Upper lobe of right lung (tissue), 1 donor: Measurements from ENCODE around the gene MTX2. TPM values are rescaled to one million over a fixed set of nuclear protein-coding genes. Genes with fewer than 3 reads are reported as not detected.

Source experiments
- ATAC-seq: fragments of 200-7000 bp; cut with Tn5 transposase; one replicate; pipeline ENCODE4 v1.9.1; 2020; ENCODE audit warnings: mild to moderate bottlenecking, moderate library complexity
- DNase-seq: peaks from one replicate; pipeline ENCODE4 v3.0.0-alpha.2; 2020
- H3K27ac ChIP-seq: fragments of 200-600 bp; one replicate; pipeline ENCODE4 v1.8.0; 2022
- H3K27me3 ChIP-seq: fragments of 200-600 bp; one replicate; pipeline ENCODE4 v1.8.0; 2022; ENCODE audit warnings: mild to moderate bottlenecking
- H3K36me3 ChIP-seq: fragments of 200-600 bp; one replicate; pipeline ENCODE4 v1.8.0; 2022
- H3K4me1 ChIP-seq: fragments of 200-600 bp; one replicate; pipeline ENCODE4 v1.8.0; 2022
- H3K4me3 ChIP-seq: fragments of 200-600 bp; one replicate; pipeline ENCODE4 v1.8.0; 2022; ENCODE audit warnings: mild to moderate bottlenecking
- H3K9me3 ChIP-seq: fragments of 200-600 bp; one replicate; pipeline ENCODE4 v1.8.0; 2022
- intact Hi-C: fragments of 100-400 bp; cut with DNase I; formaldehyde crosslinking; loops from one replicate; pipeline ENCODE4 v1.11.0; 2022
- total RNA-seq: library from RNA; stranded (reverse); fragmentation: NEBNext Ultra II Directional; extraction: Animal tissue kit (Norgen Biotek cat#: 25700); gene quantifications from one replicate; pipeline ENCODE4 v1.2.1, GENCODE V29; 2021
- TF ChIP-seq, protein P1 (sequence below): fragments of 200-600 bp; IDR thresholded peaks from one replicate; pipeline ENCODE4 v1.8.0; 2022; ENCODE audit warnings: antibody characterized with exemption
- donor health status: DM: no; HTN: yes; CAD: no; lungs with severe emphysema.

MTX2 gene
- total RNA-seq, 1 donor from 2014 or later = 17.6 TPM

DNA sequence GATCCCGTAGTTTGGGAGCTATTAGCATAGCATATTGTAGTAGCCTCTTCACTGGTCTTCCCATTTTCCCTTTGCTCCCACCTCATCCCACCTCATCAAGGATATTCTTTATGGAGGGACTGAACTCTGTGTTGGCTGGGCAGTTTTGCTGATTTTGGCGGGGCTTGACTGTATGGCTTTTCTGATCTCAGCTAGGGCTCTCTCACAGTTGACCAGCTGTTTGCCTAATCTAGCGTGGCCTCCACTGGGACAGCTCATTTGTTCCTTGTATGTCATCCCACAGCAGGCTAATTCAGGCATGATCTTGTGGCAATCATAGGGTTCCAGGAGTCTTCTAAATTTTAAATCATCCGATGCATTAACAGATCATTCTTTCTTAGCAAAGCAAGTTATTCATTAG is 30.2 kb upstream of the MTX2 start:
- Histone ChIP-seq H3K9me3 (no peaks in the 10 kb centered on the region), H3K4me1 (no peaks in the 10 kb centered on the region), H3K4me3 (no peak overlapping the region), H3K36me3 (no peaks in the 10 kb centered on the region), H3K27ac (no peak overlapping the region), H3K27me3 (no peaks in the 10 kb centered on the region)
- intact Hi-C loops = no loop called here
- TF ChIP-seq, protein P1, sequence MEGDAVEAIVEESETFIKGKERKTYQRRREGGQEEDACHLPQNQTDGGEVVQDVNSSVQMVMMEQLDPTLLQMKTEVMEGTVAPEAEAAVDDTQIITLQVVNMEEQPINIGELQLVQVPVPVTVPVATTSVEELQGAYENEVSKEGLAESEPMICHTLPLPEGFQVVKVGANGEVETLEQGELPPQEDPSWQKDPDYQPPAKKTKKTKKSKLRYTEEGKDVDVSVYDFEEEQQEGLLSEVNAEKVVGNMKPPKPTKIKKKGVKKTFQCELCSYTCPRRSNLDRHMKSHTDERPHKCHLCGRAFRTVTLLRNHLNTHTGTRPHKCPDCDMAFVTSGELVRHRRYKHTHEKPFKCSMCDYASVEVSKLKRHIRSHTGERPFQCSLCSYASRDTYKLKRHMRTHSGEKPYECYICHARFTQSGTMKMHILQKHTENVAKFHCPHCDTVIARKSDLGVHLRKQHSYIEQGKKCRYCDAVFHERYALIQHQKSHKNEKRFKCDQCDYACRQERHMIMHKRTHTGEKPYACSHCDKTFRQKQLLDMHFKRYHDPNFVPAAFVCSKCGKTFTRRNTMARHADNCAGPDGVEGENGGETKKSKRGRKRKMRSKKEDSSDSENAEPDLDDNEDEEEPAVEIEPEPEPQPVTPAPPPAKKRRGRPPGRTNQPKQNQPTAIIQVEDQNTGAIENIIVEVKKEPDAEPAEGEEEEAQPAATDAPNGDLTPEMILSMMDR = no peak
- DNase-seq = no peak
- no peak for ATAC-seq

DNA sequence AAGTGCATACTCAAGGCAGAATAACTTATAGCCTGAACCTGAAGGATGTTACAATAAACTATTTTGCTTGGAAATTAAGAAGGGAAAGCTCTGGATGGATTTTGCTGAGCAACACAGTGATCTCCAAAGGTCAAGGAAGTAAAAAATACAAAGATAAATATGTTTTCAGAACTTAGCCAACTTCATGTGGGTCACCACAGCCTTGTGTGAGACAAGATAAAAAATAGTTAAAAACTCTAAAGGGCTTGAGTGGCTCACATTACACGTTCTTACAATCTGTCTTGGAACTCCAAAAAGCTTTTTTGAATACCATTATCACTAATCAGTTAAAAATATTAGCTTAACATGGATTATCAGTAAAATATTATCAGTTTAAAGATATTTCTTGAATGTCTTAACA is 28.9 kb upstream of the MTX2 start:
- DNase-seq (no peak), ATAC-seq (no peak)
- H3K36me3 ChIP-seq = no peaks in the 10 kb centered on the region
- H3K4me3 ChIP-seq = no peak overlapping the region
- TF ChIP-seq, protein P1 = no peak
- intact Hi-C loops = no loop called here
- H3K27ac ChIP-seq = no peak overlapping the region
- no peaks in the 10 kb centered on the region for H3K9me3 ChIP-seq
- H3K4me1 ChIP-seq = no peaks in the 10 kb centered on the region
- no peaks in the 10 kb centered on the region for H3K27me3 ChIP-seq

DNA sequence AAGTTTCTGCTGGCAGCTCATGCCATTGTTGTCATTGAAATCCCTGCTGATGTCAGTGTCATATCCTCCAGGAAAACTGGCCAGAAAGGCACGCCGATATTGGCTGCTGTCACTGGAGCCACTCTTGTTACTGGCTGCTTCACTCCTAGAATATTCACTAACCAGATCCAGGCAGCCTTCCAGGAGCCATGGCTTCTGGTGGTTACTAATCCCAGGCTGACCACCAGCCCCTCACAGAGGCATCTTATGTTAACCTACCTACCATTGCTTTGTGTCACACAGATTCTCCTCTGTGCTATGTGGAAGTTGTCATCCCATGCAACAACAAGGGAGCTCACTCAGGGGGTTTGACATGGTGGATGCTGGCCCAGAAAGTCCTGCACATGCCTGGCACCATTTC is 27.0 kb upstream of the MTX2 start:
- H3K4me3 ChIP-seq = no peak overlapping the region
- ATAC-seq (no peak), DNase-seq (no peak)
- H3K27me3 ChIP-seq = no peaks in the 10 kb centered on the region
- no peaks in the 10 kb centered on the region for H3K4me1 ChIP-seq
- TF ChIP-seq, protein P1 = no peak
- H3K9me3 ChIP-seq = no peaks in the 10 kb centered on the region
- intact Hi-C loops = no loop called here
- H3K36me3 ChIP-seq = no peaks in the 10 kb centered on the region
- no peak overlapping the region for H3K27ac ChIP-seq

DNA sequence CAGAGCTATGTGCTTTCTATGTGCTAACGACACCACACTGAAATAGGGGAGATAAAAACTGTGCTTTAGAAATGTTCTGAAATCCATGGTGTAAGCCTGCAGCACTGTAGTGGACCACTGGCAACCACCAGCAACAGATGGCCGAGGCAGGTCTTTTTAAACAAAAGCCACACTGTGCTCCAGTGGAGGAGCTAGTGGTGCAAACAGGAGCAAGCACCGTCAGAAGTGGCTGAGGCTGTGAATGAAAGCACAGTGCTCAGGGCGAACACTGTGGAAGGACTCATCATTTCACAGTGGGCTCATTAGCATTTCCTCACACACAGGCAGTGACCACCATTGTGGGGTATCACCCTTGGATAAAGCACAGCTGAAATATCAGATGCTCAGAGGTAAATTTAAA is 22.9 kb upstream of the MTX2 start:
- DNase-seq = no peak

DNA sequence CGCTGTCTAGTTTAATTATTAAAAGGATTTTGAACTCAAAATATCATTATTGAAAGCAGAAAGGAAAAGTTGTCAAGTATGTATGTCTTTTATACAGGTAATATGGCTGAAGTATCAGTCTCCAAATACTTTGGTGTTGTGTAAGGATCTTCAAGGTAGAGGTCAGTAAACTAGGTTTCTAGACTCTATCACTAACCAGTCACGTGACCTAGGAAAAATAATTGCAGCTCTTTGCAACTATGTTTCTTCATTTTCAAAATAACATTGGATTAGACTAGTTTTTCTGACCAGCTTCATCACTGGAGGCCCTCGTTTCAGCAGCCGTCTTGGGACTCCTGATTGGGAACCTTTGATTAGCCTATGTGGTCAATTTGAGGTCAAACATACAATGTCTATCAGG is 21.4 kb upstream of the MTX2 start:
- no peaks in the 10 kb centered on the region for H3K4me1 ChIP-seq
- intact Hi-C loops = no loop called here
- H3K4me3 ChIP-seq = no peak overlapping the region
- DNase-seq (no peak), ATAC-seq (no peak)
- H3K9me3 ChIP-seq = no peaks in the 10 kb centered on the region
- H3K27me3 ChIP-seq = no peaks in the 10 kb centered on the region
- H3K36me3 ChIP-seq = no peaks in the 10 kb centered on the region
- TF ChIP-seq, protein P1 = no peak
- H3K27ac ChIP-seq = no peak overlapping the region

More for the DNA sequence above, 22.9 kb upstream of the MTX2 start:
- Histone ChIP-seq H3K4me1 (no peaks in the 10 kb centered on the region), H3K4me3 (no peak overlapping the region), H3K9me3 (no peaks in the 10 kb centered on the region), H3K27ac (no peak overlapping the region), H3K36me3 (no peaks in the 10 kb centered on the region), H3K27me3 (no peaks in the 10 kb centered on the region)
- intact Hi-C loops = no loop called here
- TF ChIP-seq, protein P1 = no peak
- ATAC-seq = no peak

DNA sequence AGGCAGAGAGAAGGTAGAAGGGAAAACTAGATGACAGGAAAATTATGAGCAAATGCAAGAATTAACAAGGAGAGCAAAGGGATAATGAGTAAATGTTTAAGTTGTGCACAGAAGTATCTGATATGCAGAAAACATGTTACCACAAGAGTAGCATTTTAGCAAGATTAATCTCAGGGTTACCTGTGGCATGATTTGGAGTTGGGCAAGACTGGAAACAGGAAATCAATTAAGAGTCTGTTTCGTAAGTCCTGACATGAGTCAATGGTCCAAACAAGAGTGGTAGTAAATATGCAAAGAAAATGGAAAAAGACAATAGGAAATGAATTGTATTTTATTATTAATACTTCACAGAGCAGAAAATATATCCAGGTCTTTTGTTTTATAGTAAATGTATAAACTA is 17.3 kb upstream of the MTX2 start:
- Histone ChIP-seq H3K4me3 (no peak overlapping the region), H3K27me3 (no peaks in the 10 kb centered on the region), H3K4me1 (no peaks in the 10 kb centered on the region), H3K9me3 (no peaks in the 10 kb centered on the region), H3K36me3 (no peaks in the 10 kb centered on the region), H3K27ac (no peak overlapping the region)
- ATAC-seq (no peak), DNase-seq (no peak)
- TF ChIP-seq, protein P1 = no peak
- intact Hi-C loops = no loop called here
